ENCODE data around the gene KREMEN1. TPM values are rescaled to one million over a fixed set of nuclear protein-coding genes. Genes with fewer than 3 reads are reported as not detected.

The KREMEN1 gene
- total and polyA plus RNA-seq, 5 donors from 2014 or later, result 0.10 TPM; not detected in 4

DNA sequence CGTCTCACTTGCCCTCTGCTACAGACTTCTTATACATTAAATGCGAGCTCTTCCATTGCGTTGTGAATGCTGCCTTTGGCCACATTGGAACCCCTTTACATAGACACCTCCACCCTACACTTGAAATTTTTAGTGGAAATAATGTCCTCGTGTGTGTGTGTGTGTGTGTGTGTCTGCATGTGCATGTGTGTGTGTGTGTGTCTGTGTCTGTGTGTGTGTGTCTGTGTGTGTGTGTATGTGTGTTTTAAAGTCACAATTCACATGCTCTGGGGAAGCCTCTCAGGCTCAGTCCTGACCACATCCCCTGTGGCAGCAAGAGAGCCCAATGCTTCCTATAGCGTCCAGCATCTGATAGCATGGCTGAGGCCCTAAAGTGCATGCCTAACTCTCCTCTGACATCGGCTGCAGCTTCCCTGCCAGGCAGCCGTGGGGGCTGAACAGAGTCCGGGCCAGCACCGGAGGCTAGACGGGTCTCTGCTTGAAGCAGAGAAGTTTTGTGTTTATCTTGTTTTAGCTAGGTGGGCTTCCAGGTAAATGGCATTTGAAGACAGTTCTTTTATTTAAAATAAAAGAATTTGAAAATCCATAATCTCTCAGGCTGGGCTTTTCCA, 68.3 kb downstream of the KREMEN1 start:
- Mint-ChIP-seq H3K27ac (no peak overlapping the region), H3K4me3 (no peak overlapping the region), H3K36me3 (no peaks in the 10 kb centered on the region), H3K27me3 (peaks cover 6% of the 10 kb centered on the region), H3K9me3 (peaks cover 0 to 1% (median 0%) of the 10 kb centered on the region in 7 donors), H3K4me1 (no peaks in the 10 kb centered on the region)
- H3K4me3 ChIP-seq (ENCODE audit: low read depth, low read length), result no peak overlapping the region
- no peaks in the 10 kb centered on the region for H3K36me3 ChIP-seq (ENCODE audit: control insufficient read depth, insufficient read depth, low read length)
- ATAC-seq (ENCODE audit: low read depth in 2 of 2), result no peak
- DNase-seq, result no peak
- H3K4me1 ChIP-seq (ENCODE audit: control insufficient read depth, insufficient read depth, low read length, poor library complexity, severe bottlenecking), result no peaks in the 10 kb centered on the region
- no peaks in the 10 kb centered on the region for H3K27me3 ChIP-seq (ENCODE audit: control insufficient read depth, insufficient read depth, low read length)
- no peaks in the 10 kb centered on the region for H3K9me3 ChIP-seq (ENCODE audit: control insufficient read depth in 2 of 2, low read length in 2 of 2)
- no peak overlapping the region for H3K27ac ChIP-seq (ENCODE audit: insufficient read depth, low read length, poor library complexity, severe bottlenecking)

DNA sequence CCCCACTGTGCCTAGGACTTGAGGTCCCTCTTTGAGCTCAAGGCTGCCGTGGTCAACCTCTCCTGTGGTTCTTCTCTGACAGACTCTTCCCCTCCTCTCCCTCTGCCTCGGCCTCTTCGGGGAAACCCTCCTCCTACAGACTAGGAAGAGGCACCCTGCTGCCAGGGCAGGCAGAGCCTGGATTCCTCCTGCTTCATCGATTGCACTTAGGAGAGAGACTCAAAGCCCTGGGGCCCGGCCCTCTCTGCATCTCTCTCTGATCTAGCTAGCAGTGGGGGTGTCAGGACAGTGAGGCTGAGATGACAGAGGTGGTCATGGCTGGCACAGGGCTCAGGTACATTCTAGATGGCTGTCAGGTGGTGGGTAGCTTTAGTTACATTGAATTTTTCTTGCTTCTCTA, 69.3 kb downstream of the KREMEN1 start:
- Mint-ChIP-seq H3K27me3 (peaks cover 6% of the 10 kb centered on the region), H3K4me3 (no peak overlapping the region), H3K4me1 (no peaks in the 10 kb centered on the region), H3K9me3 (peaks cover 0 to 1% (median 0%) of the 10 kb centered on the region in 7 donors), H3K36me3 (no peaks in the 10 kb centered on the region), H3K27ac (no peak overlapping the region)
- DNase-seq (no peak), ATAC-seq (ENCODE audit: low read depth in 2 of 2) (no peak)
- no peaks in the 10 kb centered on the region for H3K9me3 ChIP-seq (ENCODE audit: control insufficient read depth in 2 of 2, low read length in 2 of 2)
- H3K27ac ChIP-seq (ENCODE audit: insufficient read depth, low read length, poor library complexity, severe bottlenecking), result no peak overlapping the region
- H3K36me3 ChIP-seq (ENCODE audit: control insufficient read depth, insufficient read depth, low read length), result no peaks in the 10 kb centered on the region
- H3K27me3 ChIP-seq (ENCODE audit: control insufficient read depth, insufficient read depth, low read length), result no peaks in the 10 kb centered on the region
- no peak overlapping the region for H3K4me3 ChIP-seq (ENCODE audit: low read depth, low read length)
- no peaks in the 10 kb centered on the region for H3K4me1 ChIP-seq (ENCODE audit: control insufficient read depth, insufficient read depth, low read length, poor library complexity, severe bottlenecking)

DNA sequence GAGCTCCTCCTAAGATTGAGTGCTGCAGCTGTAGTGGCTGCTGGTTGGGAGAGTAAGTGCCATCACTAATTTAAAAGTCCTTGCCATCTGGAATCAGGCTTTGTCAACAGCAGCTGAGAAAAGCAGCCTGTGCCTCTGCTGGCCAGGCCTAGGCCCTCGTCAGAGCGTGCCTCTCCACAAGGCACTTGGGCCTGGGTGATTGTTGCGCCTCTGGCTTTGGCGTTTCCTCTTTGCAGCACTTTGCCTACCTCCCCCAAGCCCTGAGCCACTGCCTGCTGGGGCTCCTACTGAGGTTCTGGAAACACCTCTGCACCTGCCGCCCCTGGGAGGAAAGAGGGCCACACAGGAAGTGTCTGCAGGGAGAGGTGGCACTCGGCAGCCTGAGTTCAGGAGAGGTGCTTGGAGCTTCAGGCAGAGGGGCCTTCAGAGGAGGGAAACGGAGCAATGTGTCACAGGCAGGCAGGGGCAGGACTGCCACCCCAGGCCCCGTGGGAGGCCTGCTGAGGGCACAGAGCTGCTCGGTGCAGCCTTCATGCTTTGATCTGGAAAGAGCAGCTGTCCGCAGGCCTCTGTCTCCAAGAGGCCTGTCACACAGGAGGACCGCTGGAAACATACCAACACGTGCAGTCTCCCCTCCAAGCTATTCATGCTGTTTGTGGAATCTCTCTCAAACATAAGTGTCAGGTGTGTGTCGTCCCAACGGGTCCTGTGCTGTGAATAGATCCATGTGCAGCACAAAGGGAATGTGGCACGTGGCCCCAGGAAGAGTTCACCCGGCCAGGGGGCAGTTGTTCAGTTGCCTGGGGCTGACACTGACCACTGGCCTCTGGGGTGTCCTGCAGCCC, 71.3 kb downstream of the KREMEN1 start:
- Histone ChIP-seq H3K36me3 (ENCODE audit: control insufficient read depth, insufficient read depth, low read length) (no peaks in the 10 kb centered on the region), H3K4me1 (ENCODE audit: control insufficient read depth, insufficient read depth, low read length, poor library complexity, severe bottlenecking) (no peaks in the 10 kb centered on the region), H3K4me3 (ENCODE audit: low read depth, low read length) (no peak overlapping the region), H3K9me3 (ENCODE audit: control insufficient read depth in 2 of 2, low read length in 2 of 2) (no peaks in the 10 kb centered on the region), H3K27me3 (ENCODE audit: control insufficient read depth, insufficient read depth, low read length) (no peaks in the 10 kb centered on the region), H3K27ac (ENCODE audit: insufficient read depth, low read length, poor library complexity, severe bottlenecking) (no peak overlapping the region)
- Mint-ChIP-seq H3K4me3 (no peak overlapping the region), H3K9me3 (no peaks in the 10 kb centered on the region), H3K4me1 (no peaks in the 10 kb centered on the region), H3K27me3 (peaks cover 6% of the 10 kb centered on the region), H3K27ac (no peak overlapping the region), H3K36me3 (no peaks in the 10 kb centered on the region)
- ATAC-seq (ENCODE audit: low read depth in 2 of 2) (no peak), DNase-seq (no peak)

DNA sequence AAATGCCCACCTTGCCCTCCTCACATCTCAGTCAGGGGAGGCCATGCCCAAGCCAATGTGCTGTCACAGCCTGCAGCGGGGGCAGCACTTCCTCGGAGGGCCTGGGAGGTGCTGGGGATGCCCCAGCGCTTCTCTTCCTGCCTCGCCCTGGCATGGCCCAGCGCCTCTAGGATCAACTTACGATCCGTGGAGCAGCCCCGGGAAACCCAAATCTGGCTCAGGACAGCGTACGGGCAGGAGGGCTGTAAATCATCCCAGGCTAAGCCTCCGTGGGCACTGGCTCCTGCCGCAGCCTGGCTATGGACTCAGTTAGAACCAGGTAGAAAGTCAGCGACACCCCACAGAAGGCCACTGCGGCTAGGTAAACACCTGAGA, 71.9 kb downstream of the KREMEN1 start:
- Mint-ChIP-seq H3K27me3 (peaks cover 6% of the 10 kb centered on the region), H3K4me1 (no peaks in the 10 kb centered on the region), H3K27ac (no peak overlapping the region), H3K4me3 (no peak overlapping the region), H3K36me3 (no peaks in the 10 kb centered on the region), H3K9me3 (no peaks in the 10 kb centered on the region)
- H3K4me3 ChIP-seq (ENCODE audit: low read depth, low read length), result no peak overlapping the region
- DNase-seq (no peak), ATAC-seq (ENCODE audit: low read depth in 2 of 2) (no peak)
- no peaks in the 10 kb centered on the region for H3K9me3 ChIP-seq (ENCODE audit: control insufficient read depth in 2 of 2, low read length in 2 of 2)
- no peaks in the 10 kb centered on the region for H3K36me3 ChIP-seq (ENCODE audit: control insufficient read depth, insufficient read depth, low read length)
- no peaks in the 10 kb centered on the region for H3K27me3 ChIP-seq (ENCODE audit: control insufficient read depth, insufficient read depth, low read length)
- H3K27ac ChIP-seq (ENCODE audit: insufficient read depth, low read length, poor library complexity, severe bottlenecking), result no peak overlapping the region
- H3K4me1 ChIP-seq (ENCODE audit: control insufficient read depth, insufficient read depth, low read length, poor library complexity, severe bottlenecking), result no peaks in the 10 kb centered on the region

DNA sequence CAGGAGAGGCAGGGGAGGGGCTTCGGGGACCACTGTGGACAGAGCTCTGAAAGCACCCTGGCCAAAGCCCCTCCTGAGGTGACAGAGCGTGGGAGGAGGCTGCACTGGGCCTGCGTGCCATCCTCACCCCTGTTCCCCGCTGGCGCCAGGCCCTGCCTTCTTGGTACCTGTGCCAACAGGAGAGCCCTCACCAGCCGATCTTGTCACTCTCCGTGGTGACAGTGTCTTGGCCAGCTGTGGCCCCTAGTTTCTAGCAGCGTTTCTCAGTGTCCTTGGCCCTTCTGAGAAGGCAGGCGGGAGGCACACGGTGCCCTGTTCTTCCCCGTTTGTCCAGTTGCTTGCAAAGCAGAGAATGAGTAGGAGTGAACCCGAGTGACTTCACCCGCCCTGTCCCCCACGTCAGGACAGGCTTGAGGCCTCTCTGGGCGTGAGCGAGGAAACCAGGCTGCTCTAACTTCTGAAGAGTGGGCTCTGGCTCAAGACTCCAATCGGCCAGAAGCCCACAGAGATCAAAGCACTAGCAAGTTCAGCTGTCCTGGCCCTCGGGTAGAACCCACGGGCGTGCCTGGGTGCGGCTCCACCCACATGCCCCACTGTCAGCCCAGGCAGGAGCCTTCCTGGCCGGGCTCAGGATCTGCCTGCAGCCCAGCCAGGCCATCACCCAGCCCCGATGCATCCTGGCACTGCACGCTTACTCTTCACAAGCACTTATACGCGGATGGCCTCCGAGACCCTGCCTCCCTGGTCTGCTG, 72.7 kb downstream of the KREMEN1 start:
- no peak overlapping the region for H3K27ac Mint-ChIP-seq
- H3K36me3 ChIP-seq (ENCODE audit: control insufficient read depth, insufficient read depth, low read length), result no peaks in the 10 kb centered on the region
- no peaks in the 10 kb centered on the region for H3K36me3 Mint-ChIP-seq
- DNase-seq (no peak), ATAC-seq (ENCODE audit: low read depth in 2 of 2) (no peak)
- no peak overlapping the region for H3K27ac ChIP-seq (ENCODE audit: insufficient read depth, low read length, poor library complexity, severe bottlenecking)
- H3K4me3 ChIP-seq (ENCODE audit: low read depth, low read length), result no peak overlapping the region
- no peaks in the 10 kb centered on the region for H3K4me1 Mint-ChIP-seq
- peaks cover 6% of the 10 kb centered on the region for H3K27me3 Mint-ChIP-seq
- no peaks in the 10 kb centered on the region for H3K4me1 ChIP-seq (ENCODE audit: control insufficient read depth, insufficient read depth, low read length, poor library complexity, severe bottlenecking)
- H3K9me3 Mint-ChIP-seq, result no peaks in the 10 kb centered on the region
- no peaks in the 10 kb centered on the region for H3K9me3 ChIP-seq (ENCODE audit: control insufficient read depth in 2 of 2, low read length in 2 of 2)
- H3K27me3 ChIP-seq (ENCODE audit: control insufficient read depth, insufficient read depth, low read length), result no peaks in the 10 kb centered on the region
- H3K4me3 Mint-ChIP-seq, result no peak overlapping the region

DNA sequence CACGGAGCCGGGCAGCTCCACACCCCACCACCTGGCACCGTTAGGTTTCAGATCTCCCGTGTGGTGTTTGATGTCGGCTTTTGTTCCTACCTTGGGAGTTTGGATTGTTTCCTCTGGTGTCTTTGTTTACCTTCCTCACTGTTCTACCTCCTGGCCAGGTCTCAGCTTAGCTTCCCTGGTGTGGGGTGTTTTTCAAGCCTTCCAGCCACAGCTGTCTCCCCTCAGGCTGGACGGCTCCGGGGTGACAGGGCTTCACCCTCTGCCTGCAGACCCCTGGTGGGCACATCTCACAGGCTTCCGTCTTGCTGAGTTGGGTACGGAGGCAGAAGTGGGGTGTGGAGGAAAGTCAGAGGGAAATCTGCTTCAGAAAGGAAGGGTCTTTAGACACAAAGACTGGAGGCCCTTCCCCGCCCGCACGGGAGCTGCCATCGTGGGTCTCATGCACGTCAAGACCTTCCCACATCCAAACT, 73.3 kb downstream of the KREMEN1 start:
- no peaks in the 10 kb centered on the region for H3K27me3 ChIP-seq (ENCODE audit: control insufficient read depth, insufficient read depth, low read length)
- H3K27me3 Mint-ChIP-seq, result peaks cover 6% of the 10 kb centered on the region
- no peak overlapping the region for H3K27ac Mint-ChIP-seq
- no peak overlapping the region for H3K27ac ChIP-seq (ENCODE audit: insufficient read depth, low read length, poor library complexity, severe bottlenecking)
- no peaks in the 10 kb centered on the region for H3K4me1 ChIP-seq (ENCODE audit: control insufficient read depth, insufficient read depth, low read length, poor library complexity, severe bottlenecking)
- no peak for ATAC-seq (ENCODE audit: low read depth in 2 of 2)
- H3K4me3 Mint-ChIP-seq, result no peak overlapping the region
- no peaks in the 10 kb centered on the region for H3K4me1 Mint-ChIP-seq
- H3K9me3 Mint-ChIP-seq, result no peaks in the 10 kb centered on the region
- no peak overlapping the region for H3K4me3 ChIP-seq (ENCODE audit: low read depth, low read length)
- DNase-seq, result no peak
- no peaks in the 10 kb centered on the region for H3K36me3 Mint-ChIP-seq
- H3K36me3 ChIP-seq (ENCODE audit: control insufficient read depth, insufficient read depth, low read length), result no peaks in the 10 kb centered on the region
- no peaks in the 10 kb centered on the region for H3K9me3 ChIP-seq (ENCODE audit: control insufficient read depth in 2 of 2, low read length in 2 of 2)

DNA sequence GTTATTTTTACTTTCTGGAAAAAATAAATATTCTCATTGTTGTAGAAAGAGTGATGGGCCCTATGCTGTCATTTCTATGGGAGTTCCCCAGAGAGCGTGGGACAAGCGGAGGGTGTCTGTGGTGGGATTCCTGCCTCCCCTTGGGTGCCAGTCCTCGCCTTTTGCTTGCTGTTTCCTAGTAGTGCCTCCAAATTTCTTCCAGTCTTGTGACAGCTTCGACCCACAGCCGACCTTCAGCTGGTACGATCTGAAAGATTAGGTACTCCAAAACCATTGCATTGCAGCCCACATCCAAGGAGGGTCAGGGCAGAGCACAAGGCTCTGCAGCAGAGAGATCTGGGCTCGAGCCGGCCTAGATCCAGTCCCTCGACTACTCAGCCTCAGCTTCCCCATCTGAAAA, 73.9 kb downstream of the KREMEN1 start:
- ATAC-seq (ENCODE audit: low read depth in 2 of 2) (no peak), DNase-seq (no peak)
- Histone ChIP-seq H3K4me1 (ENCODE audit: control insufficient read depth, insufficient read depth, low read length, poor library complexity, severe bottlenecking) (no peaks in the 10 kb centered on the region), H3K9me3 (ENCODE audit: control insufficient read depth in 2 of 2, low read length in 2 of 2) (no peaks in the 10 kb centered on the region), H3K4me3 (ENCODE audit: low read depth, low read length) (no peak overlapping the region), H3K27me3 (ENCODE audit: control insufficient read depth, insufficient read depth, low read length) (no peaks in the 10 kb centered on the region), H3K27ac (ENCODE audit: insufficient read depth, low read length, poor library complexity, severe bottlenecking) (no peak overlapping the region), H3K36me3 (ENCODE audit: control insufficient read depth, insufficient read depth, low read length) (no peaks in the 10 kb centered on the region)
- no peak overlapping the region for H3K4me3 Mint-ChIP-seq
- no peaks in the 10 kb centered on the region for H3K9me3 Mint-ChIP-seq
- no peaks in the 10 kb centered on the region for H3K4me1 Mint-ChIP-seq
- H3K27me3 Mint-ChIP-seq, result peaks cover 5% of the 10 kb centered on the region
- no peaks in the 10 kb centered on the region for H3K36me3 Mint-ChIP-seq
- H3K27ac Mint-ChIP-seq, result no peak overlapping the region
